Neural progenitor cell (in vitro differentiated cells): ENCODE data around the gene PTPRG. TPM values are rescaled to one million over a fixed set of nuclear protein-coding genes. Genes with fewer than 3 reads are reported as not detected.
A peak's percentile ranks its signal among the peaks of the same experiment; 100 is the strongest.

Experiments used
- DNase-seq: peaks from one replicate; pipeline ENCODE4 v3.0.0-alpha.2; 2016; ENCODE audit warnings: low spot score
- H2AFZ ChIP-seq: fragments of 200-600 bp; sonication (generic); replicated peaks from 2 replicates; pipeline ENCODE4 v1.6.1; 2016; ENCODE audit warnings: antibody characterized with exemption
- H3F3A ChIP-seq: fragments of 200-600 bp; sonication (generic); 2 replicates; pipeline ENCODE4 v1.6.1; 2016; ENCODE audit warnings: antibody characterized with exemption, low read depth
- H3K27ac ChIP-seq: fragments of 200-600 bp; sonication (generic); 2 replicates; pipeline ENCODE4 v1.5.1; 2016; ENCODE audit warnings: mild to moderate bottlenecking
- H3K27me3 ChIP-seq: fragments of 200-600 bp; sonication (generic); 2 replicates; pipeline ENCODE4 v1.6.1; 2016; ENCODE audit warnings: mild to moderate bottlenecking, moderate library complexity
- H3K36me3 ChIP-seq: fragments of 200-600 bp; sonication (generic); 2 replicates; pipeline ENCODE4 v1.5.1; 2016
- H3K4me1 ChIP-seq: fragments of 200-600 bp; sonication (generic); 2 replicates; pipeline ENCODE4 v1.6.1; 2016; ENCODE audit warnings: mixed run types
- H3K4me2 ChIP-seq: fragments of 200-600 bp; sonication (generic); 2 replicates; pipeline ENCODE4 v1.6.1; 2016
- H3K4me3 ChIP-seq: fragments of 200-600 bp; sonication (generic); 2 replicates; pipeline ENCODE4 v1.5.1; 2016
- H3K79me2 ChIP-seq: fragments of 200-600 bp; sonication (generic); 2 replicates; pipeline ENCODE4 v1.6.1; 2016; ENCODE audit warnings: low read depth
- H3K9ac ChIP-seq: fragments of 200-600 bp; sonication (generic); 2 replicates; pipeline ENCODE4 v1.6.1; 2016
- H3K9me3 ChIP-seq: fragments of 200-600 bp; sonication (generic); 2 replicates; pipeline ENCODE4 v1.5.1; 2016; ENCODE audit warnings: low read depth
- H4K20me1 ChIP-seq: fragments of 200-600 bp; sonication (generic); 2 replicates; pipeline ENCODE4 v1.6.1; 2016; ENCODE audit warnings: low read depth
- H3K27ac Mint-ChIP-seq: 3 replicates; pipeline ENCODE4 v1.8.0; 2021; ENCODE audit warnings: mixed read lengths
- H3K27me3 Mint-ChIP-seq: 2 replicates; pipeline ENCODE4 v1.8.0; 2022; ENCODE audit warnings: low read depth, mild to moderate bottlenecking, inconsistent platforms, moderate library complexity, mixed read lengths; ENCODE audit not compliant: insufficient read depth
- H3K36me3 Mint-ChIP-seq: 3 replicates; pipeline ENCODE4 v1.8.0; 2021; ENCODE audit warnings: mixed read lengths
- H3K4me1 Mint-ChIP-seq: 3 replicates; pipeline ENCODE4 v1.8.0; 2021; ENCODE audit warnings: mixed read lengths
- H3K4me3 Mint-ChIP-seq: 3 replicates; pipeline ENCODE4 v1.8.0; 2021; ENCODE audit warnings: mild to moderate bottlenecking, moderate library complexity, mixed read lengths
- H3K9me3 Mint-ChIP-seq: 3 replicates; pipeline ENCODE4 v1.8.0; 2020; ENCODE audit warnings: mixed read lengths
- CTCF ChIP-seq: fragments of 200-600 bp; sonication (generic); IDR thresholded peaks from 2 replicates; pipeline ENCODE4 v1.5.1; 2017; ENCODE audit warnings: antibody characterized with exemption, mild to moderate bottlenecking
- EZH2 ChIP-seq: fragments of 200-600 bp; sonication (generic); IDR thresholded peaks from 2 replicates; pipeline ENCODE4 v1.6.1; 2017; ENCODE audit warnings: antibody characterized with exemption, mild to moderate bottlenecking, moderate library complexity
- EZH2phosphoT487 ChIP-seq: fragments of 200-600 bp; sonication (generic); IDR thresholded peaks from 2 replicates; pipeline ENCODE4 v1.6.1; 2017; ENCODE audit warnings: antibody characterized with exemption
- total RNA-seq: library from RNA; depleted of rRNA; stranded (reverse); fragments of >200 nt; gene quantifications from 2 replicates; pipeline ENCODE4 v1.2.3, GENCODE V29; 2015; ENCODE audit warnings: low replicate concordance

PTPRG gene
- total RNA-seq, 1 donor from 2014 or later, result 65.3 TPM

GRCh38 chr3:61657689-61658088 lies 96.3 kb downstream of the PTPRG start:
- Mint-ChIP-seq H3K27me3 (no peaks in the 10 kb centered on the region), H3K4me3 (no peak overlapping the region), H3K4me1 (peaks cover 9% of the 10 kb centered on the region), H3K36me3 (peaks cover 5% of the 10 kb centered on the region), H3K9me3 (no peaks in the 10 kb centered on the region), H3K27ac (no peak overlapping the region)
- no peak overlapping the region for H2AFZ ChIP-seq
- H3K4me3 ChIP-seq, result no peak overlapping the region
- no peak overlapping the region for H3K9ac ChIP-seq
- H3K27ac ChIP-seq, result no peak overlapping the region
- peak overlapping the region; percentile 39 for H3K4me2 ChIP-seq
- no peak for TF ChIP-seq EZH2phosphoT487
- no peak for TF ChIP-seq EZH2
- TF ChIP-seq CTCF, result no peak
- H3F3A ChIP-seq, result peaks cover 5% of the 10 kb centered on the region
- H3K36me3 ChIP-seq, result no peaks in the 10 kb centered on the region
- peaks cover 14% of the 10 kb centered on the region for H3K4me1 ChIP-seq
- no peaks in the 10 kb centered on the region for H3K27me3 ChIP-seq
- peaks cover 48% of the 10 kb centered on the region for H4K20me1 ChIP-seq
- peak; percentile 58 for DNase-seq
- H3K9me3 ChIP-seq, result no peaks in the 10 kb centered on the region
- peaks cover 96% of the 10 kb centered on the region for H3K79me2 ChIP-seq

GRCh38 chr3:61662861-61663260 lies 101.5 kb downstream of the PTPRG start:
- H3K9me3 Mint-ChIP-seq, result no peaks in the 10 kb centered on the region
- Histone ChIP-seq H3K9me3 (no peaks in the 10 kb centered on the region), H3K4me1 (peaks cover 14% of the 10 kb centered on the region), H4K20me1 (peaks cover 62% of the 10 kb centered on the region), H3K4me3 (no peak overlapping the region), H2AFZ (no peak overlapping the region), H3K4me2 (no peak overlapping the region), H3K79me2 (peaks cover 97% of the 10 kb centered on the region), H3K9ac (no peak overlapping the region), H3K36me3 (no peaks in the 10 kb centered on the region), H3K27me3 (no peaks in the 10 kb centered on the region), H3K27ac (no peak overlapping the region), H3F3A (no peaks in the 10 kb centered on the region)
- no peak for TF ChIP-seq EZH2
- no peak overlapping the region for H3K4me3 Mint-ChIP-seq
- H3K27me3 Mint-ChIP-seq, result peaks cover 2% of the 10 kb centered on the region
- no peak overlapping the region for H3K27ac Mint-ChIP-seq
- DNase-seq, result no peak
- peaks cover 13% of the 10 kb centered on the region for H3K4me1 Mint-ChIP-seq
- peaks cover 5% of the 10 kb centered on the region for H3K36me3 Mint-ChIP-seq

- Histone ChIP-seq H3K9me3 (no peaks in the 10 kb centered on the region), H3F3A (no peaks in the 10 kb centered on the region), H3K79me2 (peaks cover 97% of the 10 kb centered on the region), H3K4me1 (peaks cover 9% of the 10 kb centered on the region), H4K20me1 (peaks cover 62% of the 10 kb centered on the region), H3K4me3 (no peak overlapping the region), H3K27ac (no peak overlapping the region), H3K4me2 (no peak overlapping the region), H3K36me3 (no peaks in the 10 kb centered on the region), H3K9ac (no peak overlapping the region), H3K27me3 (no peaks in the 10 kb centered on the region), H2AFZ (no peak overlapping the region)
- H3K27me3 Mint-ChIP-seq, result peaks cover 2% of the 10 kb centered on the region
- H3K4me3 Mint-ChIP-seq, result no peak overlapping the region
- H3K27ac Mint-ChIP-seq, result peak overlapping the region; percentile 63
- no peak for DNase-seq
- H3K36me3 Mint-ChIP-seq, result peaks cover 5% of the 10 kb centered on the region
- H3K4me1 Mint-ChIP-seq, result peaks cover 18% of the 10 kb centered on the region
- no peaks in the 10 kb centered on the region for H3K9me3 Mint-ChIP-seq
- TF ChIP-seq CTCF (no peak), EZH2 (no peak), EZH2phosphoT487 (no peak)
Measured at GRCh38 chr3:61663356-61664104, 102.2 kb downstream of the PTPRG start.

- Mint-ChIP-seq H3K36me3 (peaks cover 5% of the 10 kb centered on the region), H3K9me3 (no peaks in the 10 kb centered on the region), H3K27ac (no peak overlapping the region), H3K4me3 (no peak overlapping the region), H3K27me3 (peaks cover 2% of the 10 kb centered on the region), H3K4me1 (peaks cover 22% of the 10 kb centered on the region)
- Histone ChIP-seq H2AFZ (no peak overlapping the region), H4K20me1 (peaks cover 62% of the 10 kb centered on the region), H3K4me3 (no peak overlapping the region), H3K27me3 (no peaks in the 10 kb centered on the region), H3K79me2 (peaks cover 97% of the 10 kb centered on the region), H3F3A (no peaks in the 10 kb centered on the region), H3K27ac (no peak overlapping the region), H3K9me3 (no peaks in the 10 kb centered on the region), H3K4me1 (peaks cover 9% of the 10 kb centered on the region), H3K4me2 (no peak overlapping the region), H3K36me3 (no peaks in the 10 kb centered on the region), H3K9ac (no peak overlapping the region)
- DNase-seq, result peak; percentile 23
- TF ChIP-seq EZH2 (no peak), EZH2phosphoT487 (no peak), CTCF (no peak)
Measured at GRCh38 chr3:61664105-61664482, 102.7 kb downstream of the PTPRG start.
